ENCODE data around the gene BNIP3. TPM values are rescaled to one million over a fixed set of nuclear protein-coding genes. Genes with fewer than 3 reads are reported as not detected.

BNIP3 gene
- total RNA-seq, 1 experiment from 2014 or later: 57.1 TPM

GRCh38 chr10:131970946-131971345 is 10.8 kb downstream of the BNIP3 start:
- Mint-ChIP-seq H3K27ac (peak overlapping the region; percentile 53 to 64 (median 63); a peak in 2 of 7 replicates), H3K27me3 (ENCODE audit: low read depth) (no peaks in the 10 kb centered on the region), H3K4me3 (no peak overlapping the region), H3K4me1 (peaks cover 2% of the 10 kb centered on the region in 2 experiments; a peak in 1 of 4 replicates), H3K9me3 (no peaks in the 10 kb centered on the region), H3K36me3 (ENCODE audit: insufficient read depth in 1 of 3, low read depth in 3 of 3) (peaks cover 28 to 69% (median 65%) of the 10 kb centered on the region in 3 experiments)
- H3K23ac ChIP-seq (ENCODE audit: insufficient read length, low read depth, low read length): no peak overlapping the region
- H3T11ph ChIP-seq (ENCODE audit: low read length): no peak overlapping the region
- no peak overlapping the region for H3K18ac ChIP-seq (ENCODE audit: insufficient read length, low read depth, low read length)
- no peak overlapping the region for H3K27ac ChIP-seq (ENCODE audit: insufficient read length, low read depth, low read length)
- H4K20me1 ChIP-seq (ENCODE audit: control insufficient read depth, insufficient read depth, insufficient read length): peaks cover 4% of the 10 kb centered on the region
- no peak overlapping the region for H2AK5ac ChIP-seq (ENCODE audit: insufficient read length, low read length)
- H2BK5ac ChIP-seq (ENCODE audit: insufficient read length, low read length): no peak overlapping the region
- no peak overlapping the region for H3K4me2 ChIP-seq (ENCODE audit: insufficient read depth, insufficient read length, low read length)
- H3K56ac ChIP-seq (ENCODE audit: insufficient read length, low read depth, low read length): no peak overlapping the region
- no peak overlapping the region for H4K5ac ChIP-seq (ENCODE audit: insufficient read length, low read depth, low read length)
- TF ChIP-seq CTCF (conservative IDR thresholded peaks at IDR 0.05): no peak
- WGBS (ENCODE audit: extremely low coverage, insufficient read length, low lambda C conversion rate): no CpG with 5 or more reads among the region's 18 CpGs
- H3K23me2 ChIP-seq (ENCODE audit: insufficient read length, low read depth, low read length, poor library complexity, severe bottlenecking): no peaks in the 10 kb centered on the region
- H2BK120ac ChIP-seq (ENCODE audit: low read depth, low read length, poor library complexity, severe bottlenecking): no peak overlapping the region
- H4K91ac ChIP-seq (ENCODE audit: insufficient read length, low read depth, low read length): no peak overlapping the region
- no peak overlapping the region for H3K14ac ChIP-seq (ENCODE audit: insufficient read depth, low read length)
- no peak overlapping the region for H2BK15ac ChIP-seq (ENCODE audit: low read depth, low read length)
- DNase-seq: no peak
- H2BK12ac ChIP-seq (ENCODE audit: insufficient read length, low read depth, low read length): no peak overlapping the region
- H3K79me2 ChIP-seq (ENCODE audit: insufficient read depth, low read length): no peaks in the 10 kb centered on the region; the same call in 1 of the 2 replicates
- no peaks in the 10 kb centered on the region for H3K9me3 ChIP-seq (ENCODE audit: control insufficient read depth, low read depth, low read length)
- H2BK20ac ChIP-seq (ENCODE audit: low read depth, low read length, poor library complexity, severe bottlenecking): no peak overlapping the region
- no peaks in the 10 kb centered on the region for H3K4me1 ChIP-seq (ENCODE audit: insufficient read depth, low read length)
- H4K8ac ChIP-seq (replicated peaks; ENCODE audit: insufficient read length, low read depth, low read length): no peak overlapping the region
- H2AFZ ChIP-seq (ENCODE audit: low read length): no peak overlapping the region
- peaks cover 4% of the 10 kb centered on the region for H3K79me1 ChIP-seq (ENCODE audit: insufficient read depth, low read depth, low read length, poor library complexity, severe bottlenecking)
- H3K4ac ChIP-seq (ENCODE audit: low read depth, low read length): no peak overlapping the region
- H3K9ac ChIP-seq (ENCODE audit: extremely low read depth, insufficient read length, low read length): no peak overlapping the region
- no peaks in the 10 kb centered on the region for H3K27me3 ChIP-seq (ENCODE audit: insufficient read depth, low read length)
